ENCODE measurements around the gene CDKN1B.

Gene CDKN1B

GRCh38 chr12:12686925-12687324 lies 30.2 kb upstream of the CDKN1B start:
- Histone ChIP-seq H3K9ac (ENCODE audit: insufficient read length, low read depth) (no peak overlapping the region), H3K36me3 (ENCODE audit: insufficient read depth, insufficient read length, low read length) (no peaks in the 10 kb centered on the region), H3K4me3 (ENCODE audit: insufficient read length, low read depth) (no peak overlapping the region), H3K4me1 (ENCODE audit: insufficient read depth, insufficient read length) (no peaks in the 10 kb centered on the region), H3K27me3 (ENCODE audit: insufficient read depth, insufficient read length) (no peaks in the 10 kb centered on the region), H3K9me3 (ENCODE audit: insufficient read depth, low read length) (no peaks in the 10 kb centered on the region)
- no peak for DNase-seq (ENCODE audit: low read depth, low spot score)
- TF ChIP-seq YY1 (IDR thresholded peaks at IDR 0.05; ENCODE audit: insufficient read depth, insufficient read length) (no peak), SUZ12 (IDR thresholded peaks at IDR 0.05; ENCODE audit: extremely low read depth, insufficient read depth, insufficient read length) (no peak), ZNF274 (IDR thresholded peaks at IDR 0.05; ENCODE audit: low read depth, low read length) (no peak)

DNA sequence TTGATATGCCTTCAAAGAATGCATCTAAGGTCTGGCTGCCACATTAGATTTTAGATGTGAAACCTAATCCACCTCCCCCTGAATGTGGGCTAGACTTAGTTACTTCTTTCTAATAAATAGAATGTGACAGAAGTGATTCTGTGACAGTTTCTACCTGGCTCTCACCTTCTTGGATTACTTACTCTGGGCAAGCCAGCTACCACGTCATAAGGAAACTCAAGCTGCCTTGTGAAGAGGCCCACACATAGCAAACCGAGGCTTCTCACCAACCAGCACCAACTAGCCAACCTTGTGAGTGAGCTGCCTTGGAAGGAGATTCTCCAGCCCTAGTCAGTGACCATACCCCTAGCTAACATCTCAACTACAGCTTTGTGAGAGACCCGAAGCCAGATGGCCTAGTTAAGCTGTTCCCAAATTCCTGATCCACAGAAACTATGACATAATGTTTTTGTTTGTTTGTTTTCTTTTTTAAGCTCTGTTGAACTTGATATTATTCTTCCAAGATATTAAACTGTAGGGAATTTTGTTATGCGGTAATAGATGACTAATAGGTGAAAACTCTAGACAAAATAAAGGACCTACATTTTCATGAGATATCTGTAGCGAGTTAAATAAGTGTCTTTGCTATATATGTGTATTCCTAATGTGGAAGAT lies 27.4 kb upstream of the CDKN1B start:
- H3K9me3 ChIP-seq (ENCODE audit: insufficient read depth, low read length): no peaks in the 10 kb centered on the region
- H3K9ac ChIP-seq (ENCODE audit: insufficient read length, low read depth): no peak overlapping the region
- no peaks in the 10 kb centered on the region for H3K36me3 ChIP-seq (ENCODE audit: insufficient read depth, insufficient read length, low read length)
- H3K4me3 ChIP-seq (ENCODE audit: insufficient read length, low read depth): no peak overlapping the region
- TF ChIP-seq SUZ12 (IDR thresholded peaks at IDR 0.05; ENCODE audit: extremely low read depth, insufficient read depth, insufficient read length) (no peak), YY1 (IDR thresholded peaks at IDR 0.05; ENCODE audit: insufficient read depth, insufficient read length) (no peak), ZNF274 (IDR thresholded peaks at IDR 0.05; ENCODE audit: low read depth, low read length) (no peak)
- no peaks in the 10 kb centered on the region for H3K27me3 ChIP-seq (ENCODE audit: insufficient read depth, insufficient read length)
- no peak for DNase-seq (ENCODE audit: low read depth, low spot score)
- no peaks in the 10 kb centered on the region for H3K4me1 ChIP-seq (ENCODE audit: insufficient read depth, insufficient read length)

DNA sequence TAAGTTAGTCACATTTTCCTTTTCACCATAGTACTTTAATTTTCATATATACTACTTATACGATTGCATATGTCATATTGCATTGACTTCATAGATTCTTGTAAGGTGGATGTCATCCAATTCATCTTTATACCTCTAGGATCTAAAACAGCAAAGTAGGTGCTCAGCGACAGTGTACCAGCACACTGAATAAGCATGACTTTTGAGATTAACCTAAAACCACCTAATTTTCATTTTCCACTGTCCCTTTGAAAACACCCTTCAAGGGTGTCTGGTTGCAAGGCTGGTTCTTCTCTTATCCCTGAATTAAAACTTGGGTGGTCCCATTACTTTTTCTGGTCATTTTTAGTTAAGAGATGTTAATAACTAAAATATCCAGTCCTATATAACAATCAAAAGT lies 25.6 kb upstream of the CDKN1B start:
- no peak for DNase-seq (ENCODE audit: low read depth, low spot score)
- H3K9me3 ChIP-seq (ENCODE audit: insufficient read depth, low read length): no peaks in the 10 kb centered on the region
- no peak overlapping the region for H3K9ac ChIP-seq (ENCODE audit: insufficient read length, low read depth)
- H3K27me3 ChIP-seq (ENCODE audit: insufficient read depth, insufficient read length): no peaks in the 10 kb centered on the region
- no peak overlapping the region for H3K4me3 ChIP-seq (ENCODE audit: insufficient read length, low read depth)
- no peaks in the 10 kb centered on the region for H3K4me1 ChIP-seq (ENCODE audit: insufficient read depth, insufficient read length)
- TF ChIP-seq YY1 (IDR thresholded peaks at IDR 0.05; ENCODE audit: insufficient read depth, insufficient read length): no peak
- no peak for TF ChIP-seq ZNF274 (IDR thresholded peaks at IDR 0.05; ENCODE audit: low read depth, low read length)
- TF ChIP-seq SUZ12 (IDR thresholded peaks at IDR 0.05; ENCODE audit: extremely low read depth, insufficient read depth, insufficient read length): no peak
- no peaks in the 10 kb centered on the region for H3K36me3 ChIP-seq (ENCODE audit: insufficient read depth, insufficient read length, low read length)

DNA sequence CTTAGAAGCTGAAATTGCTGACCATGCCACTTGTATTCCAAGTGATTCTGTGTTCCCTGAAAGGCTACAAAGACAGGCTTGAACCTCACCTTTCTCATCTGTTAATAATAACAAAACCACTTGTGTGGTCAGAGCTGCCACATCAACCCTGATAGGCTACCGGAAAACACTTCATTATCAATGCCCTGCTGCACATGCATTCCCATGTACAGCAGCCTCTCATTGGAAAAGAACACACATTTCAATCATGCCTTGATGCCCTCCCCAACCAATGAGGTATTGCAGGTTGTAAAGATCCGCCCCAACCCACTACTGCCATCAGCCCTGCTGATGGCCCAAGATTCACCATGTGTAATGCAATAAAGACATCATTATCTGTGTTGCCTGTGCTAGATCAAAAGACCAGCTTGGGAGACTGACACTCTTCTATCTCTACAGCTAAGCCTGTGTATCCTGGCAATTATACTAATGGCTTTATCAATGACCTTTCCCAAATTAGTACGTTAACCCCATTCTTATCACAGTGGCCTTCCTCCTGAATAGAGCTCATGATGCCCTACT lies 24.0 kb upstream of the CDKN1B start:
- no peaks in the 10 kb centered on the region for H3K4me1 ChIP-seq (ENCODE audit: insufficient read depth, insufficient read length)
- peaks cover 7% of the 10 kb centered on the region for H3K27me3 ChIP-seq (ENCODE audit: insufficient read depth, insufficient read length)
- no peak overlapping the region for H3K4me3 ChIP-seq (ENCODE audit: insufficient read length, low read depth)
- H3K9me3 ChIP-seq (ENCODE audit: insufficient read depth, low read length): no peaks in the 10 kb centered on the region
- no peaks in the 10 kb centered on the region for H3K36me3 ChIP-seq (ENCODE audit: insufficient read depth, insufficient read length, low read length)
- no peak for TF ChIP-seq SUZ12 (IDR thresholded peaks at IDR 0.05; ENCODE audit: extremely low read depth, insufficient read depth, insufficient read length)
- TF ChIP-seq ZNF274 (IDR thresholded peaks at IDR 0.05; ENCODE audit: low read depth, low read length): no peak
- no peak for TF ChIP-seq YY1 (IDR thresholded peaks at IDR 0.05; ENCODE audit: insufficient read depth, insufficient read length)
- H3K9ac ChIP-seq (ENCODE audit: insufficient read length, low read depth): no peak overlapping the region
- no peak for DNase-seq (ENCODE audit: low read depth, low spot score)

- Histone ChIP-seq H3K4me3 (ENCODE audit: insufficient read length, low read depth) (peak overlapping the region; percentile 54), H3K27me3 (ENCODE audit: insufficient read depth, insufficient read length) (peaks cover 7% of the 10 kb centered on the region), H3K9me3 (ENCODE audit: insufficient read depth, low read length) (no peaks in the 10 kb centered on the region), H3K4me1 (ENCODE audit: insufficient read depth, insufficient read length) (no peaks in the 10 kb centered on the region), H3K36me3 (ENCODE audit: insufficient read depth, insufficient read length, low read length) (no peaks in the 10 kb centered on the region), H3K9ac (ENCODE audit: insufficient read length, low read depth) (peak overlapping the region; percentile 74)
- TF ChIP-seq ZNF274 (IDR thresholded peaks at IDR 0.05; ENCODE audit: low read depth, low read length) (no peak), SUZ12 (IDR thresholded peaks at IDR 0.05; ENCODE audit: extremely low read depth, insufficient read depth, insufficient read length) (no peak), YY1 (IDR thresholded peaks at IDR 0.05; ENCODE audit: insufficient read depth, insufficient read length) (no peak)
- peak; percentile 92 for DNase-seq (ENCODE audit: low read depth, low spot score)
These were observed 20.4 kb upstream of the CDKN1B start for GRCh38 chr12:12696562-12697383.

GRCh38 chr12:12699345-12699744 lies 17.8 kb upstream of the CDKN1B start:
- no peaks in the 10 kb centered on the region for H3K4me1 ChIP-seq (ENCODE audit: insufficient read depth, insufficient read length)
- no peaks in the 10 kb centered on the region for H3K36me3 ChIP-seq (ENCODE audit: insufficient read depth, insufficient read length, low read length)

DNA sequence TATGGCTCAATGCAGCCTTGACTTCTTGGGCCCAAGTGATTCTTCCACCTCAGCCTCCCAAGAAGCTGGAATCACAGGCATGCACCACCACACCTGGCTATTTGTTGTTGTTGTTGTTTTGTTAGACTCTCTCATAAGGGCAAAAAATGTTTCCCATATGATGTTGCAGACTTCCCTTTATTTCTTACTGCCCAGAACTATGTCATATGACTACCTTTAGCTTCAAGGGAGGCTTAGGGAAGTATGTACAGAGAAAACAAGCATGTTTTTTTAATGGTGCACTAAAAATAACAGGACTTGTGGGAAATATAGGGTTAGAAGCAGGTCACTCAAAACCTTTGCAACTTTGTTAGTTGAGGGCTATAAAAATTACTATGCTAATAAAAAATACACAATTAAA lies 16.9 kb upstream of the CDKN1B start:
- TF ChIP-seq SUZ12 (IDR thresholded peaks at IDR 0.05; ENCODE audit: extremely low read depth, insufficient read depth, insufficient read length) (no peak), ZNF274 (IDR thresholded peaks at IDR 0.05; ENCODE audit: low read depth, low read length) (no peak), YY1 (IDR thresholded peaks at IDR 0.05; ENCODE audit: insufficient read depth, insufficient read length) (no peak)
- H3K27me3 ChIP-seq (ENCODE audit: insufficient read depth, insufficient read length): peaks cover 7% of the 10 kb centered on the region
- H3K36me3 ChIP-seq (ENCODE audit: insufficient read depth, insufficient read length, low read length): no peaks in the 10 kb centered on the region
- no peak for DNase-seq (ENCODE audit: low read depth, low spot score)
- no peaks in the 10 kb centered on the region for H3K9me3 ChIP-seq (ENCODE audit: insufficient read depth, low read length)
- no peak overlapping the region for H3K9ac ChIP-seq (ENCODE audit: insufficient read length, low read depth)
- H3K4me1 ChIP-seq (ENCODE audit: insufficient read depth, insufficient read length): no peaks in the 10 kb centered on the region
- H3K4me3 ChIP-seq (ENCODE audit: insufficient read length, low read depth): no peak overlapping the region

More at GRCh38 chr12:12699345-12699744, 17.8 kb upstream of the CDKN1B start:
- H3K9ac ChIP-seq (ENCODE audit: insufficient read length, low read depth): no peak overlapping the region
- TF ChIP-seq YY1 (IDR thresholded peaks at IDR 0.05; ENCODE audit: insufficient read depth, insufficient read length) (no peak), SUZ12 (IDR thresholded peaks at IDR 0.05; ENCODE audit: extremely low read depth, insufficient read depth, insufficient read length) (no peak), ZNF274 (IDR thresholded peaks at IDR 0.05; ENCODE audit: low read depth, low read length) (no peak)
- H3K9me3 ChIP-seq (ENCODE audit: insufficient read depth, low read length): no peaks in the 10 kb centered on the region
- peaks cover 7% of the 10 kb centered on the region for H3K27me3 ChIP-seq (ENCODE audit: insufficient read depth, insufficient read length)
- no peak for DNase-seq (ENCODE audit: low read depth, low spot score)
- no peak overlapping the region for H3K4me3 ChIP-seq (ENCODE audit: insufficient read length, low read depth)

Data from NT2/D1 (cell line).